Mucosa of descending colon (tissue), 3 donors: ENCODE data around the gene MRC2. TPM values are rescaled to one million over a fixed set of nuclear protein-coding genes. Genes with fewer than 3 reads are reported as not detected.

Source experiments
- ATAC-seq: fragments of 200-7000 bp; cut with Tn5 transposase; one replicate; pipeline ENCODE4 v1.9.1; 2020; ENCODE audit warnings: mild to moderate bottlenecking, moderate library complexity
- DNase-seq, 3 donors: peaks; one replicate each; pipeline ENCODE4 v3.0.0-alpha.2; 2020
- H3K36me3 ChIP-seq: fragments of 200-600 bp; one replicate; pipeline ENCODE4 v1.8.0; 2021; ENCODE audit warnings: low read depth, mild to moderate bottlenecking
- H3K4me1 ChIP-seq: fragments of 200-600 bp; one replicate; pipeline ENCODE4 v1.8.0; 2021; ENCODE audit warnings: low read depth, mild to moderate bottlenecking
- H3K4me3 ChIP-seq: fragments of 200-600 bp; one replicate; pipeline ENCODE4 v1.8.0; 2021; ENCODE audit warnings: mild to moderate bottlenecking
- H3K9me3 ChIP-seq: fragments of 200-600 bp; one replicate; pipeline ENCODE4 v1.8.0; 2021; ENCODE audit warnings: mild to moderate bottlenecking
- intact Hi-C, 2 donors: fragments of 100-400 bp; cut with DNase I in 1 of 2; cut with micrococcal nuclease in 1 of 2; formaldehyde crosslinking; loops; one replicate each; pipeline versions ENCODE4 v1.11.0 to v1.11.1; 2022; cut with DNase I, micrococcal nuclease
- total RNA-seq, 3 donors: library from RNA; stranded (reverse); fragmentation: NEBNext Ultra II Directional in 2 of 3; extraction: Animal tissue kit (Norgen Biotek cat#: 25700) in 2 of 3; gene quantifications; one replicate each; pipeline versions ENCODE4 v1.2.1 to v1.2.4, GENCODE V29; 2021 to 2023
- TF ChIP-seq, protein P1 (sequence below): fragments of 200-600 bp; IDR thresholded peaks from one replicate; pipeline ENCODE4 v1.8.0; 2022; ENCODE audit warnings: antibody characterized with exemption, mild to moderate bottlenecking
- donor health status: DM: no; HTN: no; CAD: no; lungs with moderate emphysema.
- donor health status: DM: no; HTN: no; CAD: no.
- donor health status: DM: no; HTN: yes; CAD: no.

Gene MRC2
- total RNA-seq, 3 donors from 2014 or later, result 5.1 to 20.3 (median 10.8) TPM

DNA sequence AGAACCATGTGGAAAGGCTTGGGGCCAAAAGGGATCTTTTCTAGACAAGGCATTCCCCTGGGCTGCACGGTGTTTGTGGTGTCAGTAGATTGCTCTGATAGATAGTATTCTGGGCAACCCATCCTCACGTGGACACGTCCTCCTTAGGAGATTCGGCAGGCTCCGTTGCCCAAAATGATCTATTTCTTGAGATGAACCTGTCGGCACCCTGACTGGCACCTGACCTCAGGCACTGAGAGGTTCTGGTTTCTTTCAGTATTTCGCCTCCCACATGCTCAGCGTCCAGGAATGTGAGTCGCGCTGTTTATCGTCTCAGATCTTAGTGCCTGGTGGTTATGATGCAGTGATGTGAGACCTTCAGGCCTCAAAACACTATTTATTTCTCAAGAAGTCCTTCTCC, 91.0 kb downstream of the MRC2 start:
- TF ChIP-seq, protein P1, sequence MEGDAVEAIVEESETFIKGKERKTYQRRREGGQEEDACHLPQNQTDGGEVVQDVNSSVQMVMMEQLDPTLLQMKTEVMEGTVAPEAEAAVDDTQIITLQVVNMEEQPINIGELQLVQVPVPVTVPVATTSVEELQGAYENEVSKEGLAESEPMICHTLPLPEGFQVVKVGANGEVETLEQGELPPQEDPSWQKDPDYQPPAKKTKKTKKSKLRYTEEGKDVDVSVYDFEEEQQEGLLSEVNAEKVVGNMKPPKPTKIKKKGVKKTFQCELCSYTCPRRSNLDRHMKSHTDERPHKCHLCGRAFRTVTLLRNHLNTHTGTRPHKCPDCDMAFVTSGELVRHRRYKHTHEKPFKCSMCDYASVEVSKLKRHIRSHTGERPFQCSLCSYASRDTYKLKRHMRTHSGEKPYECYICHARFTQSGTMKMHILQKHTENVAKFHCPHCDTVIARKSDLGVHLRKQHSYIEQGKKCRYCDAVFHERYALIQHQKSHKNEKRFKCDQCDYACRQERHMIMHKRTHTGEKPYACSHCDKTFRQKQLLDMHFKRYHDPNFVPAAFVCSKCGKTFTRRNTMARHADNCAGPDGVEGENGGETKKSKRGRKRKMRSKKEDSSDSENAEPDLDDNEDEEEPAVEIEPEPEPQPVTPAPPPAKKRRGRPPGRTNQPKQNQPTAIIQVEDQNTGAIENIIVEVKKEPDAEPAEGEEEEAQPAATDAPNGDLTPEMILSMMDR, result no peak
- intact Hi-C loops, result no loop called here
- ATAC-seq, result no peak
- no peak for DNase-seq
- Histone ChIP-seq H3K4me1 (no peaks in the 10 kb centered on the region), H3K9me3 (no peaks in the 10 kb centered on the region), H3K4me3 (no peak overlapping the region), H3K36me3 (no peaks in the 10 kb centered on the region)

DNA sequence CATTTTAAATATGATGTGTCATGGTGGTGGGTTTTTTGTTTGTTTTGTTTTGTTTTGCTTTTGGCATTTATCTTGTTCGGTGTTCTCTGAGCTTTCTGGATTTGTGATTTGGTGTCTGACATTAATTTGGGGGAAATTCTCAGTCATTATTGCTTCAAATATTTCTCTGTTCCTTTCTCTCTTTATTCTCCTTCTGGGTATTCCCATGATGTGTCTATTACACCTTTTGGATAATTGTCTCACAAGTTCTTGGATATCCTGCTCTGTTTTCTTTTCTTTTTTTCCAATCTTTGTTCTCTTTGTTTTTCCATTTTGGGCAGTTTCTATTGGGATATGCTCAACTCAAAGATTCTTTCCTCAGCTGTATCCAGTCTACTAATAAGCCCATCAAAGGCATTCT, 92.1 kb downstream of the MRC2 start:
- Histone ChIP-seq H3K4me3 (no peak overlapping the region), H3K36me3 (no peaks in the 10 kb centered on the region), H3K9me3 (no peaks in the 10 kb centered on the region), H3K4me1 (no peaks in the 10 kb centered on the region)
- DNase-seq, result no peak
- intact Hi-C loops, result no loop called here
- TF ChIP-seq, protein P1, result no peak
- no peak for ATAC-seq

DNA sequence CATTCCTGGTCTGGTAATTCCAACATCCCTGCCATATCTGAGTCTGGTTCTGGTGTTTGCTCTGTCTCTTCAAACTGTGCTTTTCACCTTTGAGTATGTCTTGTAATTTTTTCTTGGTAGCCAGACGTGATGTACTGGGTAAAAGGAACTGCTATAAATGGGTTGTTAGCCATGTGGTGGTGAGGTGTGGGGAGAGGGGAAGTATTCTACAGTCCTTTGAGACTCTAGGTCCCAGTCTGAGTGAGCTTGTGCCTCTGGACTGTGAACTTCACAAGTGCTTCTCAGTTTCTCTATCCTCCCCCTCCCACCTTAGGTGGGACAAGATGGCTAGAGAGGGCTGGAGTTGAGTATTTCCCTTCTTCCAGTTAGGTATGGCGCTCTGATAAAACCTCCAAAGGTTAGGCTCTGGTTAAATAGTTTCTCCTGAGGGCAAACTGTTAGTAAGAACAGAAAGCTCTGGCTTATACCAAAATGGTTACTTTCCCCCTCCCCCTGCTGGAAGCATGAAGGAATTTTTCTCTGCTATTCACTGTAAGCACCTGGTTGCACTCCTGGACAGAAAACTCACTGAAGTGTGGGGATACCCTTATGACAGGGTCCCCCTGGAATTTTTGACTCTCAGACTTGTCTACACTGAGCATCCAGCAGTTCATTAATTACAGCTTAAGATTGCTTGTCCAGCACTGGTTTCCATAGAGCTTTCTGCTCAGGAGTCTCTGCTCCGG, 92.8 kb downstream of the MRC2 start:
- ATAC-seq, result no peak
- intact Hi-C loops, result no loop called here
- TF ChIP-seq, protein P1, result no peak
- Histone ChIP-seq H3K9me3 (no peaks in the 10 kb centered on the region), H3K4me1 (peaks cover 6% of the 10 kb centered on the region), H3K36me3 (no peaks in the 10 kb centered on the region), H3K4me3 (no peak overlapping the region)
- no peak for DNase-seq

DNA sequence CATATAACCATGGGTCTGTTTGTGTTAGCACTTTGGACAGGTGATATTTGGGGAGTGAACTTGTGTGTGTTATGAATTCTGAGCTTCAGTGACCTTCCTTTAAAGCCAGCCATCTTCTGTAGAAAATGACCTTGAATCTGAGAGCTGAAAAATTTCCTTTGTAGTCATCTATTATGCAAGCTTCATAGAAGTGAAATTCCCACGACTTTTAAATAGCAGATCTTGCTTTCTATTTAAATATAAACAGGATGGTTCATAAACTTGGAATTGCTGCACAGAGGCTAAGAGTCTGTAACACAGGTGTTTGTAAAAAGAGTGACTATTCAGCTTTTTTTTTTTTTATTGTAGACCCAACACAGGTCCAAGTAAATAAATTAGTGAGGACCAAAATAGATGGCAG, 95.2 kb downstream of the MRC2 start:
- DNase-seq, result no peak
- Histone ChIP-seq H3K9me3 (no peaks in the 10 kb centered on the region), H3K4me3 (no peak overlapping the region), H3K36me3 (no peaks in the 10 kb centered on the region), H3K4me1 (peaks cover 6% of the 10 kb centered on the region)
- ATAC-seq, result no peak
- TF ChIP-seq, protein P1, result no peak
- intact Hi-C loops, result no loop called here

GRCh38 chr17:62723842-62724241, 96.4 kb downstream of the MRC2 start:
- no peak overlapping the region for H3K4me3 ChIP-seq
- intact Hi-C loops, result no loop called here
- DNase-seq, result no peak

More at GRCh38 chr17:62723842-62724241, 96.4 kb downstream of the MRC2 start:
- H3K36me3 ChIP-seq, result no peaks in the 10 kb centered on the region
- H3K9me3 ChIP-seq, result no peaks in the 10 kb centered on the region
- no peak for ATAC-seq
- TF ChIP-seq, protein P1, result no peak
- peaks cover 6% of the 10 kb centered on the region for H3K4me1 ChIP-seq
